OCI-LY7 (cell line): ENCODE data around the gene ZCWPW2.

Source experiments
- CTCF ChIP-seq: fragments of 200-600 bp; sonication (generic); conservative IDR thresholded peaks from 2 replicates; pipeline ENCODE4 v1.5.1; 2014; ENCODE audit warnings: mild to moderate bottlenecking, antibody characterized with exemption, low read length, moderate library complexity, mixed read lengths
- EZH2phosphoT487 ChIP-seq: fragments of 200-600 bp; sonication (generic); IDR thresholded peaks from 2 replicates; pipeline ENCODE4 v1.6.1; 2018; ENCODE audit warnings: low read depth, borderline replicate concordance, mild to moderate bottlenecking, mixed run types, antibody characterized with exemption, low read length, moderate library complexity, mixed read lengths

GRCh38 chr3:28521663-28522062 lies 173.1 kb downstream of the ZCWPW2 start:
- no peak for TF ChIP-seq CTCF
- no peak for TF ChIP-seq EZH2phosphoT487
